T-helper 2 cell (primary cell): ENCODE data around the gene OS9.

Source experiments
- DNase-seq, 5 experiments: peaks; one replicate each; pipeline versions ENCODE4 v3.0.0 to v3.0.0-alpha.2; 2012 to 2022

The OS9 gene

GRCh38 chr12:57736741-57737466 lies 43.0 kb downstream of the OS9 start:
- DNase-seq: no peak

GRCh38 chr12:57737467-57738460 lies 43.8 kb downstream of the OS9 start:
- no peak for DNase-seq

DNA sequence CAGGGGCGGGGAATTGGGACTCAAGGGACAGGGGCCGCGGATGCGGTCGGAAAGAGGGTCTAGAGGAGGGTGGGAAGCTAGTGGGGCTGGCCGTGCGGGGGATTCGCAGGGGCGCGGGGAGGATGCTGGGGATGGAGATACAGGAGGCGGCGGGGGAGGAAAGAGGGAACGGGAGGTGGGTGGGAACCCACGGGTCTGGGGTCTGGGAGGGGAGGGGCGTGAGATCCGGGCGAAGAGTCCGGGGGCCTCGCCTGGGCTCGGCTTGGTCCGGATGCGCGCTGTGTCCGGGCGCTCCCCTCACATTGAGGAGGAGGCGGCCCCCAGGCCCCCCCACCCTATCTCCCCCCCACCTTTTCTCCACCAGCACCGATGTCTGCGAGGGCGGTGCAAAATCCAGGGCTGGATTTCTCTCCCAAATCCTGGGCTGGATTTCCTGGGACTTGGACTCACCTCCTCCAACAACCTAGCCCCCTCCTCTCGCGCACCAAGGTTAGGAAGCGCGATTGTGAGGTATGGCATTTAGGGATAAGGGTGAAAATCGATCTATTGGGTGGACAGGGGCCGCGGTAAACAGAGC lies 44.8 kb downstream of the OS9 start, which contains the start of gene AGAP2:
Gene AGAP2, minus strand, starts transcription at position 82 of the 577 bp plus-strand sequence. CDS start 496 bp downstream, outside the sequence.
- no peak for DNase-seq

DNA sequence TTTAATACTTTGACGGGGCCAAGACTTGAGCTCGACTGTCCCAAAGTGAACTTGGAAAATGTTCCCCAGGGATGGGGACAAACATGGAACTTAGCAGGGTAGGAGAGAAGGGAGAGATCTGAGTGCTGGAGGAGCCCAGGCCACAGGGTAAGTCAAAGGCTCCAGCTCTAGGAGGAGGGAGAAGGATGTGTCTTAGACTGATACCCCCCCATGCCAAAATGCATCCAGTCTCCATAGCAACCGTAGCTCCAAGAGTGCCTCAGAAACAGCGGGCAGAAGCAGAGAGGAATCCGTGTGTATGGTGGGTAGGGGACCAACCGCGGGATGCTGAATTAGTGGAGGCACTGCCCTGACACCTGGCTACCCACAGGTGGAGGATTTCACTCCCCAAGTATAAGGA lies 45.5 kb downstream of the OS9 start:
- no peak for DNase-seq

DNA sequence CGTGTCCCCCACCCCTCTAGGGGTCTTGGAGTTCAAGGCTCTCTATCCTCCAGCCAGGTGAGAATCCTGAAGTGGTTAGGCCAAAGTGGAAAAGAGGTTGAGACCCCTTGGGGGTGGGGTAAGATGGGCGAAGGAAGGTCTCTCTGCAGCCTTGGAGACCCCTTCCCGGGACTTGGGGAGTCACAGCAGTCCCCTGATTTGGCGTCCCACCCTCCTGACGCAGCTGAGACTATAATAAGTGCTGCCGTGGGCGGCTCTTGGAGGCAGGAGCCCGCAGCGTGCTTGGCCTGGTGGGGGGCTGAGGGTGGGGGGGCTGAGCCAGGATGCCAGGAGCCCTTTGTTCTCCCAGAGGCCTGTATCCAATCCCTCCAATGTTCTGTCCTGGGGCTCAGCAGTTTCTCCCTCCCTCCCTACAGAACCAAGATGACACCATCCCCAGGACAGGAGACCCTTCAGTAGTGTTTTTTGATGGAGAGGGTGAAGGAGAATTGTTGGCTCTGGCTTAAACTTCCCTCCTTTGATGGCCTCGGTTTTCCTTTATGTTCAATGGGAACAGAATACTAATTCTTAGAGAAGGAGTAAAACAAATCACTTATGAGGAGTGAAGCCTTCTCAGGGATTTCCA lies 46.1 kb downstream of the OS9 start:
- DNase-seq: no peak

DNA sequence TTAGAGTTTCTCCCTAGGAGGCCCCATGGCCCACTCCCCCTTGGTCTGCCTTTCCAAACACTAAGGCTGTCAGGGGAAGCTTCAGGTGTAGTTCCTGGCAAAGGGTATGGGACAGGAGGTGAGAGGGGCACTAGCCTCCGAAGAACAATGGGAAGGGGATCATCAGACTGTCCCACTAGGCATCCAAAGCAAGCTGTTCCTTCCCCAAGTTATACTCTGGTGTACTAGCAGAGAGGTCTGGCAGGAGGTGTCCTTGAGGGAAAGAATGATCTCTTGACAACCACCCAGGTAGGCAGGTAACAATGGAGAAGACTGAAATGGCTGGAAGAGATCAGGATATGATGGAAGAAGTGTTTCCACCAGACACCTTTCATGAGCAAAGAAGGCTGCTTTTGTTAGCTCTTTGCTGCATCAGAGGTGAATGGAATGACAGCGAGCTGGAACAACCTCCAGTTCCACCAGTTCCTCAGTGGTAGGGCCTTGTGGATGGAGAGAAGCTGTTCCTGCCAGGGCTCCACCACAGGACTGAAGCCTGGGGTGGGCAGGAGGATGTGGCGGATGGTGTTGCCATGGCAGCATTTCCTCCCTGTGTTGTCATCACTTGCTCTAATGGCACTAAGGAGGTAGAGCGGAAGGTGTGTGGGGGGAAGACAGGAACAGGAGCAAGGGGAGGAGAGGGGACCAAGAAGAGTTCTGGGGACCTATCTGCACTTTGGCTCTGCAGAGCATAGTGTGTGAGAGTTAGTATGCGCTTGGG lies 46.9 kb downstream of the OS9 start:
- peak; percentile 36 to 94 (median 78) for DNase-seq

- no peak for DNase-seq
Measured at GRCh38 chr12:57741413-57741789, 47.5 kb downstream of the OS9 start.

DNA sequence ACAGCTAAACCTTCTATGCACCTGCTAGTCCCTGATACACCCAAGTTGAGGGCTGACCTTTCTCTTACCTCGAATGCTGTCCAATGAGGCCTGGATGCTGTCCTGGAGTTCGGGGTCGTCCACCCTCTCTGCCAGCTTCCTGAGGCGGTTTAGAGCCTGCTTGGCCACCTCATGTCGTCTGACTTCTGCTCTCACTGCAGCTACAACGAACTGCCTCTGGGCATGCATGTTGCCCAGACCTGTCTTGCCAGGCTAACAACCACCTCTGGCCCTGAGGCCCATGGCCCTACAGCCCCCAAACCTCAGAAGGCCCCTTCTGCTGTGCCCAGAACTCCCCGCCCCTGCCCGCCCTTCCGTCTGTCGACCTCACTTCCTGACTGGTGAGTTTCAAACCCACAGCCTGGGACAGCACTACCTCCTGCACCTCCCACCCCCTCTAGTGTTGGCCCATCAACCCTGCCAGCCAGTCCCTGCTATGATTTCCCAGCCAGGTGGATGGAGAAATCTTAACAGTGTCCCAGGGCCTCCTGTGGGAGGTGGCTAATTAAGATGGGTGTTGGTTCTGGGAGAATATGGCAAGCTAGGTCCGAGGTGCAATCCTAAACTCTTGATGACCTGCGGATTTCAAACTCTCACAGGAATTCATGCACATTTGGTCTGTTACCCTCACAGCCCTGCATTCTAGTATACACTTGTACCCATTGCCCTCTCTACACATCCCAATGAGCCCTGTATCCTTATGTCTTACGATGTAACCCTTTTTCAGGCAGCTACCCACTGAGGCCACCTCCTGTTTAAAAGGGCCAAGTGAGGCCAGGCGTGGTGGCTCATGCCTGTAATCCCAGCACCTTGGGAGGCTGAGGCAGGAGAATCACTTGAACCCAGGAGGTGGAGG lies 48.2 kb downstream of the OS9 start:
- peak; percentile 48 to 92 (median 72) for DNase-seq

GRCh38 chr12:57743769-57744168 lies 49.8 kb downstream of the OS9 start:
- no peak for DNase-seq

DNA sequence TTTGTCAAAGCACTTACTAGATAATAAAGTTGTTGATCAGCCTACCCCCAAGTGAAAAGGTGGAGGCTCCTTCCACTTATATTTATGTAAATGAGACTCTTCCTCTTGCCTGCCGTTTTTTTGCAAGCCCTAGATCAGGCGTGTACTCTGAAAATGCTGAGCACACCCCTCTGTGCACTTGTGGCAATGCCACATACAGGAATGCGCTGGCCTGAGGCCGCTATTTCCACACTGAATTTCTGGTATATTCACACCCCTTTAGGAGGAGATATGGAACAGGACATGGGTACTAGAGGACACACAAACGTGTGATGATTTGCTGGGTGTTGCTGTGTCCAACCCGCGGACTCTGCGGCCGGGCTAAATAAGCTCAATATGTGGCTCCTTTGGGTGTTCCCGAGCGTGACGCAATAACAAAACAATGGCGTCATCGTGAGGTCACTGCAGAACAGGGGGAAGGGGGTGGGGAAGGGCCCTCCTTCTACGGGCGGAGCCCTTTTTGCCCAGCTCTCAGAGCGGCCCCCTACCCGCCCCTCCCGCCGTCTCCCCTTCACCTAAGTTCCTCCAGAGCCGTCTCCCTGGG lies 50.4 kb downstream of the OS9 start:
- peak in 4 of 5 experiments; percentile 30 to 86 (median 57) for DNase-seq

DNA sequence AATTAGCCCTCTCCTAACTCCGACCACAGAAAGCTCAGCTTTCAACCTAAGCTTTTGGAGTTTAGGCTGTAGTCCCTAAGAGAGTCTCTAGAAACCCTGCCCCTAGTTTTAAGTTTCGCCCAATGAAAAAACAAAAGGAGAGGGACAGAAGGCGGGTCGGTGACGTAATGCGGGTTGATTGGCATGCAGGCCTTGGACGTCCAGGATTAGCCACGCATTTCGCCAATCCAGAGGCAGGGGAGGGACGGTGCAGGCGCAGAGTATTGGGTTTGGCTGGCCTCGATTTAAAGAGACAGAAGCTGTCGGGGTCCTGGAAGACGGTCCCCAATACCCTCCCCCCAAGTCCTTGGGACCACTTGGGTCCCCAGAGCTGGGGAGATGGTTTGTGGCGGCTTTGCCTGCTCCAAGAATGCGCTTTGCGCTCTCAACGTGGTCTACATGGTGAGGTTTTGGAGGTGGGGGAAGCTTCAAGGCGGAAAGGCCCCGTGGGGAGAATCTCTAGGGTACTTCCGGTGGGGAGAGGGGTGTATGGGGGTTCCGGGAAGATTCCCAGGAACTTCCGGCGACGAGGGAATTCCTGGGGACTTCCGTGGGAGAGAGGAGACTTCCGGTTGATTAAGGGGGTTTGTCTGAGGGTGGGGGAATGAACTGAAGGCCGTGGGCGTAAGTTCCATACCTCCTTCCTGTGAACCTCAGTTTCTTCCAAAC lies 51.0 kb downstream of the OS9 start, which contains the start of gene TSPAN31:
Gene TSPAN31, plus strand, starts transcription at position 263 of the 708 bp plus-strand sequence. Its CDS starts 116 bp downstream, at position 379.
- DNase-seq: peak; percentile 79 to 99 (median 92)

GRCh38 chr12:57745485-57745881 lies 51.6 kb downstream of the OS9 start:
- no peak for DNase-seq

- DNase-seq: no peak
Measured at GRCh38 chr12:57746025-57746424, 52.1 kb downstream of the OS9 start.

- DNase-seq: no peak
Measured at GRCh38 chr12:57749061-57749460, 55.1 kb downstream of the OS9 start.

GRCh38 chr12:57750561-57751431 lies 56.9 kb downstream of the OS9 start:
- no peak for DNase-seq

- DNase-seq: no peak
Measured at GRCh38 chr12:57751432-57751787, 57.5 kb downstream of the OS9 start.

DNA sequence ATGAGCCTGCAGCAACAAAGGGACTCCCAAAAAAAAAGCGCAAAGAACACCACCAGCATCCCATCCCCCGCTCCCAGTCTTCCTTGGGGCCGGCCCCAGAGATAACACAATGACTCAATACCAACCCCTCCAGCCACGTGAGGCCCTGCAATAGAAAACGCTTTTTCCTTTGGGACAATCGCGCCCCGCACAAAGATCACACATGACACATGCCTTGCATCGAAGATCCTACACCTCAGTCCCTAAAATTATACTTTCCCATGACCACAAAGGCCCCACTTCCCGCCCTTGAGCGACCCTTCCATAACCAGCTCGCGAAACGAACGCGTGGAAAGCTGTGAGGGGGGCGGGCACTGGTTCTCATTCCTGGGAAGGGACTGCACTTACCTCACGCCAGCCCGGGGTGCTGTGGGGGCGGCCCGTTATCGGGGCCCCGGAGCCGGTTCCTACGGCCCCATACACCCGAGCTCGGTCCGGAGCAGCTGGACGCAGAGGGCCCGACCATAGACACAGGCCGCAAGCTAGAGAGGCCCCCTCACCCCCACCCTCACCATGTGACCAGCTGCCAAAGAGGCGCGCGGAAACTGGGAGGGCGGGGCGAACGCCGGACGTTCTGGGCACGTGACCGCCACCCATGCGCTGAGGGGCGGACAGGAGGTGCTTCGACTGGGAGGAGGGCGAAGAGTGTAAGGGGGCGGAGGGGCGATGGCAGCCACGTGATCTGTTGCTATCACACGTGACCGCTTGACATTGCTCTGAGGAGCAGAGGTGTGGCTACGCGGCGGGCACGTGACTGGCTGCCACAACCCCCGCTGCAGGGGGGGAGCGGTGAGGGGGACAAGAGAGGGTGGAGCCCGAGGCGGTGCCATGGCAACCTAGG lies 58.1 kb downstream of the OS9 start, which contains the start of gene CDK4:
Gene CDK4, minus strand, starts transcription at position 523 of the 880 bp plus-strand sequence. CDS start 593 bp downstream, outside the sequence.
- peak; percentile 97 to 100 (median 99) for DNase-seq

- no peak for DNase-seq
Measured at GRCh38 chr12:57752668-57753000, 58.7 kb downstream of the OS9 start.
